HepG2 (cell line): ENCODE data around the gene SCNM1. TPM values are rescaled to one million over a fixed set of nuclear protein-coding genes. Genes with fewer than 3 reads are reported as not detected.
A peak's percentile ranks its signal among the peaks of the same experiment; 100 is the strongest.

Experiments
- AKNA ChIP-seq: sonication (generic); formaldehyde crosslinking; IDR thresholded peaks from 2 replicates; pipeline ENCODE4 v1.4.0; 2020; ENCODE audit warnings: missing genetic modification reagents, borderline replicate concordance
- ATAD3A ChIP-seq: sonication (generic); formaldehyde crosslinking; IDR thresholded peaks from 2 replicates; pipeline ENCODE4 v1.4.0; 2020; ENCODE audit warnings: missing genetic modification reagents
- CBX2 ChIP-seq, 2 experiments: fragments of 200-600 bp in 1 of 2; sonication (generic); formaldehyde crosslinking in 1 of 2; IDR thresholded peaks; 2 replicates each; pipeline versions ENCODE4 v1.7.0 to v1.8.1; 2018 to 2022; ENCODE audit warnings: low read depth in 2 of 2, low read length in 1 of 2, mild to moderate bottlenecking in 1 of 2, missing genetic modification reagents in 1 of 2
- KAT2B ChIP-seq: fragments of 150-350 bp; IDR thresholded peaks from 2 replicates; pipeline ENCODE4 v1.6.1; 2014; ENCODE audit warnings: low read depth, low read length, borderline replicate concordance
- MED1 ChIP-seq: sonication (generic); formaldehyde crosslinking; IDR thresholded peaks from 2 replicates; pipeline ENCODE4 v1.4.0; 2020; ENCODE audit warnings: missing genetic modification reagents
- SYNCRIP ChIP-seq: fragments of 200-400 bp; formaldehyde crosslinking; IDR thresholded peaks from 2 replicates; pipeline ENCODE4 v1.6.1; 2018; ENCODE audit warnings: mild to moderate bottlenecking, low read depth, low read length; ENCODE audit not compliant: insufficient read depth
- ZNF205 ChIP-seq: IDR thresholded peaks from 2 replicates; pipeline ENCODE4 v1.6.1; 2018; ENCODE audit warnings: missing biosample characterization, missing genetic modification reagents
- ZNF672 ChIP-seq: sonication (generic); formaldehyde crosslinking; IDR thresholded peaks from 2 replicates; pipeline ENCODE4 v1.8.1; 2022; ENCODE audit warnings: missing genetic modification reagents
- ZNF710 ChIP-seq: sonication (generic); formaldehyde crosslinking; IDR thresholded peaks from 2 replicates; pipeline ENCODE4 v1.5.0; 2020; ENCODE audit warnings: mild to moderate bottlenecking, missing genetic modification reagents, borderline replicate concordance
- ZUFSP ChIP-seq: sonication (generic); formaldehyde crosslinking; IDR thresholded peaks from 2 replicates; pipeline ENCODE4 v1.9.0; 2021; ENCODE audit warnings: missing genetic modification reagents, mild to moderate bottlenecking, borderline replicate concordance
- polyA plus RNA-seq, 8 experiments: library from polyadenylated mRNA; depleted of rRNA in 3 of 8; stranded (reverse) in 7 of 8; unstranded in 1 of 8; fragments of >200 nt; fragmentation: Illumina TruSeq in 4 of 8; extraction: Trizol in 4 of 8; gene quantifications; 2 replicates each; pipeline versions ENCODE4 v1.2.1 to v1.2.3, GENCODE V29; 2011 to 2016; ENCODE audit warnings: low read depth in 4 of 8, missing spikeins in 1 of 8, mixed read lengths in 1 of 8; ENCODE audit not compliant: insufficient read depth in 1 of 8
- total RNA-seq, 5 experiments: library from RNA; depleted of rRNA; stranded (reverse); fragments of >200 nt; fragmentation: Illumina TruSeq; extraction: Trizol; gene quantifications; 2 replicates each; pipeline ENCODE4 v1.2.3, GENCODE V29; 2016; ENCODE audit warnings: low read depth in 1 of 5
- TF ChIP-seq, protein P1 (sequence below): sonication (generic); formaldehyde crosslinking; IDR thresholded peaks from 2 replicates; pipeline ENCODE4 v1.4.0; 2020; ENCODE audit warnings: mild to moderate bottlenecking, missing genetic modification reagents
- TF ChIP-seq, protein P2 (sequence below): sonication (generic); formaldehyde crosslinking; IDR thresholded peaks from 2 replicates; pipeline ENCODE4 v1.4.0; 2020; ENCODE audit warnings: missing genetic modification reagents

Gene SCNM1
- total and polyA plus RNA-seq, 2 of the 13 experiments (the other 11 are each of a cell fraction or from before 2014, with no cell fraction given): 16.3 to 31.5 TPM

GRCh38 chr1:151198254-151199127 is 32.5 kb downstream of the SCNM1 start, which contains the start of gene PIP5K1A (continued):
- TF ChIP-seq MED1: peak; percentile 67
- TF ChIP-seq, protein P1, sequence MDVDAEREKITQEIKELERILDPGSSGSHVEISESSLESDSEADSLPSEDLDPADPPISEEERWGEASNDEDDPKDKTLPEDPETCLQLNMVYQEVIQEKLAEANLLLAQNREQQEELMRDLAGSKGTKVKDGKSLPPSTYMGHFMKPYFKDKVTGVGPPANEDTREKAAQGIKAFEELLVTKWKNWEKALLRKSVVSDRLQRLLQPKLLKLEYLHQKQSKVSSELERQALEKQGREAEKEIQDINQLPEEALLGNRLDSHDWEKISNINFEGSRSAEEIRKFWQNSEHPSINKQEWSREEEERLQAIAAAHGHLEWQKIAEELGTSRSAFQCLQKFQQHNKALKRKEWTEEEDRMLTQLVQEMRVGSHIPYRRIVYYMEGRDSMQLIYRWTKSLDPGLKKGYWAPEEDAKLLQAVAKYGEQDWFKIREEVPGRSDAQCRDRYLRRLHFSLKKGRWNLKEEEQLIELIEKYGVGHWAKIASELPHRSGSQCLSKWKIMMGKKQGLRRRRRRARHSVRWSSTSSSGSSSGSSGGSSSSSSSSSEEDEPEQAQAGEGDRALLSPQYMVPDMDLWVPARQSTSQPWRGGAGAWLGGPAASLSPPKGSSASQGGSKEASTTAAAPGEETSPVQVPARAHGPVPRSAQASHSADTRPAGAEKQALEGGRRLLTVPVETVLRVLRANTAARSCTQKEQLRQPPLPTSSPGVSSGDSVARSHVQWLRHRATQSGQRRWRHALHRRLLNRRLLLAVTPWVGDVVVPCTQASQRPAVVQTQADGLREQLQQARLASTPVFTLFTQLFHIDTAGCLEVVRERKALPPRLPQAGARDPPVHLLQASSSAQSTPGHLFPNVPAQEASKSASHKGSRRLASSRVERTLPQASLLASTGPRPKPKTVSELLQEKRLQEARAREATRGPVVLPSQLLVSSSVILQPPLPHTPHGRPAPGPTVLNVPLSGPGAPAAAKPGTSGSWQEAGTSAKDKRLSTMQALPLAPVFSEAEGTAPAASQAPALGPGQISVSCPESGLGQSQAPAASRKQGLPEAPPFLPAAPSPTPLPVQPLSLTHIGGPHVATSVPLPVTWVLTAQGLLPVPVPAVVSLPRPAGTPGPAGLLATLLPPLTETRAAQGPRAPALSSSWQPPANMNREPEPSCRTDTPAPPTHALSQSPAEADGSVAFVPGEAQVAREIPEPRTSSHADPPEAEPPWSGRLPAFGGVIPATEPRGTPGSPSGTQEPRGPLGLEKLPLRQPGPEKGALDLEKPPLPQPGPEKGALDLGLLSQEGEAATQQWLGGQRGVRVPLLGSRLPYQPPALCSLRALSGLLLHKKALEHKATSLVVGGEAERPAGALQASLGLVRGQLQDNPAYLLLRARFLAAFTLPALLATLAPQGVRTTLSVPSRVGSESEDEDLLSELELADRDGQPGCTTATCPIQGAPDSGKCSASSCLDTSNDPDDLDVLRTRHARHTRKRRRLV (CRISPR knock-in tag): peak; percentile 79
- TF ChIP-seq ATAD3A (CRISPR knock-in tag): no peak
- TF ChIP-seq KAT2B: no peak
- TF ChIP-seq ZUFSP (CRISPR knock-in tag): no peak
- no peak for TF ChIP-seq ZNF205 (CRISPR knock-in tag)
- TF ChIP-seq CBX2 (IDR thresholded peaks at IDR 0.05; ENCODE audit: low read depth, low read length): no peak
- no peak for TF ChIP-seq CBX2 (CRISPR knock-in tag; IDR thresholded peaks at IDR 0.05; ENCODE audit: low read depth)
- no peak for TF ChIP-seq SYNCRIP
- TF ChIP-seq AKNA (CRISPR knock-in tag): no peak
- TF ChIP-seq, protein P2, sequence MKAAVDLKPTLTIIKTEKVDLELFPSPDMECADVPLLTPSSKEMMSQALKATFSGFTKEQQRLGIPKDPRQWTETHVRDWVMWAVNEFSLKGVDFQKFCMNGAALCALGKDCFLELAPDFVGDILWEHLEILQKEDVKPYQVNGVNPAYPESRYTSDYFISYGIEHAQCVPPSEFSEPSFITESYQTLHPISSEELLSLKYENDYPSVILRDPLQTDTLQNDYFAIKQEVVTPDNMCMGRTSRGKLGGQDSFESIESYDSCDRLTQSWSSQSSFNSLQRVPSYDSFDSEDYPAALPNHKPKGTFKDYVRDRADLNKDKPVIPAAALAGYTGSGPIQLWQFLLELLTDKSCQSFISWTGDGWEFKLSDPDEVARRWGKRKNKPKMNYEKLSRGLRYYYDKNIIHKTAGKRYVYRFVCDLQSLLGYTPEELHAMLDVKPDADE: no peak
- no peak; the same call in 1 of the 2 replicates for TF ChIP-seq ZNF710 (CRISPR knock-in tag)
- TF ChIP-seq ZNF672: no peak
